Measurements from ENCODE around the gene KHDRBS2. TPM values are rescaled to one million over a fixed set of nuclear protein-coding genes. Genes with fewer than 3 reads are reported as not detected.

The KHDRBS2 gene
- total RNA-seq, 1 donor from 2014 or later: 14.0 TPM

DNA sequence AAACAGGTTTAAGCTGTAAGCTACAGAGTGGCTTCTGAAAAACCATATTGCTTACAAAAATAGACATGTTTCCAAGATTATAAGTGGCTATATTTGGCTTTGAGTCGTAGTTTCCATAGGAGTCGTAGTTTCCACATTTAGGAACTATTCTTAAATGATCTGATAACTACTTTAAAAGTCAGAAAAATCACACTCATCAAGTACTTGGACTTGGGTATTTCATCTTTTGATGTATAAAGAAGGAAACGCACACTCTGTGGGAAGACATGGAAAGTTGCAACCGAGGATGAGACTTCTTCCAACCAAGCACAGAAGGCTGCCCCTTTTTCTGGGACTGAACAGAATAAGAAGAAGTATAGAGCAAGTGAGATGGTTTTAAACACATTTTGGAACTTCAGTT, 118.3 kb downstream of the KHDRBS2 start:
- Histone ChIP-seq H3K27ac (no peak overlapping the region), H3K9me3 (ENCODE audit: low read depth) (no peaks in the 10 kb centered on the region), H3K4me3 (no peak overlapping the region), H3K4me2 (no peak overlapping the region), H2AFZ (replicated peaks) (no peak overlapping the region), H3K9ac (no peak overlapping the region), H3K4me1 (peaks cover 8% of the 10 kb centered on the region), H3K79me2 (ENCODE audit: low read depth) (no peaks in the 10 kb centered on the region), H4K20me1 (ENCODE audit: low read depth) (no peaks in the 10 kb centered on the region), H3K36me3 (no peaks in the 10 kb centered on the region), H3K27me3 (no peaks in the 10 kb centered on the region), H3F3A (ENCODE audit: low read depth) (no peaks in the 10 kb centered on the region)
- no peak for DNase-seq (ENCODE audit: low spot score)
- H3K27me3 Mint-ChIP-seq (ENCODE audit: insufficient read depth, low read depth): peaks cover 2% of the 10 kb centered on the region
- TF ChIP-seq EZH2phosphoT487 (IDR thresholded peaks at IDR 0.05): no peak
- TF ChIP-seq EZH2 (IDR thresholded peaks at IDR 0.05): no peak
- TF ChIP-seq, protein P1, sequence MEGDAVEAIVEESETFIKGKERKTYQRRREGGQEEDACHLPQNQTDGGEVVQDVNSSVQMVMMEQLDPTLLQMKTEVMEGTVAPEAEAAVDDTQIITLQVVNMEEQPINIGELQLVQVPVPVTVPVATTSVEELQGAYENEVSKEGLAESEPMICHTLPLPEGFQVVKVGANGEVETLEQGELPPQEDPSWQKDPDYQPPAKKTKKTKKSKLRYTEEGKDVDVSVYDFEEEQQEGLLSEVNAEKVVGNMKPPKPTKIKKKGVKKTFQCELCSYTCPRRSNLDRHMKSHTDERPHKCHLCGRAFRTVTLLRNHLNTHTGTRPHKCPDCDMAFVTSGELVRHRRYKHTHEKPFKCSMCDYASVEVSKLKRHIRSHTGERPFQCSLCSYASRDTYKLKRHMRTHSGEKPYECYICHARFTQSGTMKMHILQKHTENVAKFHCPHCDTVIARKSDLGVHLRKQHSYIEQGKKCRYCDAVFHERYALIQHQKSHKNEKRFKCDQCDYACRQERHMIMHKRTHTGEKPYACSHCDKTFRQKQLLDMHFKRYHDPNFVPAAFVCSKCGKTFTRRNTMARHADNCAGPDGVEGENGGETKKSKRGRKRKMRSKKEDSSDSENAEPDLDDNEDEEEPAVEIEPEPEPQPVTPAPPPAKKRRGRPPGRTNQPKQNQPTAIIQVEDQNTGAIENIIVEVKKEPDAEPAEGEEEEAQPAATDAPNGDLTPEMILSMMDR (IDR thresholded peaks at IDR 0.05): no peak
- peaks cover 3% of the 10 kb centered on the region for H3K36me3 Mint-ChIP-seq
- H3K9me3 Mint-ChIP-seq: no peaks in the 10 kb centered on the region
- H3K4me1 Mint-ChIP-seq: no peaks in the 10 kb centered on the region
- H3K27ac Mint-ChIP-seq: no peak overlapping the region
- H3K4me3 Mint-ChIP-seq: no peak overlapping the region

GRCh38 chr6:62162858-62163257, 123.2 kb downstream of the KHDRBS2 start:
- H3K27me3 ChIP-seq: no peaks in the 10 kb centered on the region
- H3K36me3 ChIP-seq: no peaks in the 10 kb centered on the region
- H3K9ac ChIP-seq: no peak overlapping the region
- no peak overlapping the region for H3K27ac ChIP-seq
- Mint-ChIP-seq H3K27me3 (ENCODE audit: insufficient read depth, low read depth) (peaks cover 4% of the 10 kb centered on the region), H3K27ac (no peak overlapping the region), H3K36me3 (peaks cover 4% of the 10 kb centered on the region), H3K9me3 (peaks cover 4% of the 10 kb centered on the region), H3K4me1 (no peaks in the 10 kb centered on the region), H3K4me3 (no peak overlapping the region)
- TF ChIP-seq, protein P1 (IDR thresholded peaks at IDR 0.05): no peak
- TF ChIP-seq EZH2phosphoT487 (IDR thresholded peaks at IDR 0.05) (no peak), EZH2 (IDR thresholded peaks at IDR 0.05) (no peak)
- H3K9me3 ChIP-seq (ENCODE audit: low read depth): no peaks in the 10 kb centered on the region
- H3K4me1 ChIP-seq: peaks cover 8% of the 10 kb centered on the region
- H2AFZ ChIP-seq (replicated peaks): no peak overlapping the region
- no peaks in the 10 kb centered on the region for H4K20me1 ChIP-seq (ENCODE audit: low read depth)
- H3K4me3 ChIP-seq: no peak overlapping the region
- H3K79me2 ChIP-seq (ENCODE audit: low read depth): no peaks in the 10 kb centered on the region
- no peaks in the 10 kb centered on the region for H3F3A ChIP-seq (ENCODE audit: low read depth)
- H3K4me2 ChIP-seq: no peak overlapping the region
- DNase-seq (ENCODE audit: low spot score): no peak

DNA sequence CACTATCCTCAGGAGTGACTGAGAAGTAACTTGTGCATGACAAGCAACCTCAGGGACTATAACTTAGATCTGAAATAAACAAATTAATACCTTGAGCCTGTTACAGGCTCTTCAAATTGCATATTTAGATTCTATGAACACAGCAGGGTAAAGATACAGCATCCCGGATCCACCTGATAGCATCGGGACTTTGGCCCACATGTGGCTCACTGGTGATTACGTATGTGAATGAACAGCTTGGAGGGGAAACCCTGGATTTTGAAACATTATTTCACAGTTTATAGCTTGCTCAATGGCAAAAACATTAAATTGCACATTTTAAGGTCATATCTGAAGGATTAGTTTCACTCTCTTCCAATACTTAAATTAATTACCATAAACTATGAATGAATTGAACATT, 133.2 kb downstream of the KHDRBS2 start:
- H2AFZ ChIP-seq (replicated peaks): no peak overlapping the region
- Mint-ChIP-seq H3K27me3 (ENCODE audit: insufficient read depth, low read depth) (no peaks in the 10 kb centered on the region), H3K4me1 (no peaks in the 10 kb centered on the region), H3K27ac (no peak overlapping the region), H3K9me3 (no peaks in the 10 kb centered on the region), H3K36me3 (no peaks in the 10 kb centered on the region), H3K4me3 (no peak overlapping the region)
- no peaks in the 10 kb centered on the region for H3K9me3 ChIP-seq (ENCODE audit: low read depth)
- H4K20me1 ChIP-seq (ENCODE audit: low read depth): no peaks in the 10 kb centered on the region
- H3K27me3 ChIP-seq: no peaks in the 10 kb centered on the region
- H3K4me3 ChIP-seq: no peak overlapping the region
- H3K27ac ChIP-seq: no peak overlapping the region
- no peak overlapping the region for H3K4me2 ChIP-seq
- DNase-seq (ENCODE audit: low spot score): no peak
- H3F3A ChIP-seq (ENCODE audit: low read depth): no peaks in the 10 kb centered on the region
- H3K79me2 ChIP-seq (ENCODE audit: low read depth): no peaks in the 10 kb centered on the region
- TF ChIP-seq, protein P1 (IDR thresholded peaks at IDR 0.05): no peak
- no peak for TF ChIP-seq EZH2 (IDR thresholded peaks at IDR 0.05)
- no peak for TF ChIP-seq EZH2phosphoT487 (IDR thresholded peaks at IDR 0.05)
- no peak overlapping the region for H3K9ac ChIP-seq
- H3K4me1 ChIP-seq: no peaks in the 10 kb centered on the region
- H3K36me3 ChIP-seq: no peaks in the 10 kb centered on the region

Measured in neural progenitor cell (in vitro differentiated cells).